Stomach smooth muscle (tissue), 2 donors: Measurements from ENCODE around the gene MDP1.

Source experiments
- H3K27ac ChIP-seq: one replicate; pipeline ENCODE4 v1.7.0; 2013; ENCODE audit warnings: mild to moderate bottlenecking, low read length, inconsistent platforms
- H3K27me3 ChIP-seq, 2 donors: one replicate each; pipeline ENCODE4 v1.7.0; 2013; ENCODE audit warnings: low read length in 2 of 2; ENCODE audit not compliant: insufficient read depth in 2 of 2, control insufficient read depth in 1 of 2
- H3K36me3 ChIP-seq, 2 donors: one replicate each; pipeline ENCODE4 v1.7.0; 2013; ENCODE audit warnings: low read length in 2 of 2; ENCODE audit not compliant: control insufficient read depth in 2 of 2, insufficient read depth in 2 of 2
- H3K4me1 ChIP-seq: one replicate; pipeline ENCODE4 v1.7.0; 2013; ENCODE audit warnings: low read length; ENCODE audit not compliant: control insufficient read depth, insufficient read depth
- H3K4me3 ChIP-seq, 2 donors: one replicate each; pipeline ENCODE4 v1.7.0; 2013; ENCODE audit warnings: low read length in 2 of 2
- H3K9ac ChIP-seq, 2 donors: one replicate each; pipeline ENCODE4 v1.7.0; 2013; ENCODE audit warnings: low read length in 2 of 2, mild to moderate bottlenecking in 1 of 2
- H3K9me3 ChIP-seq, 2 donors: one replicate each; pipeline ENCODE4 v1.7.0; 2013; ENCODE audit warnings: low read length in 2 of 2; ENCODE audit not compliant: control insufficient read depth in 2 of 2
- donor health status: healthy.
- donor health status: Pancreatic carcinoma.

The MDP1 gene

GRCh38 chr14:24177891-24178290 is 38.0 kb downstream of the MDP1 start:
- peaks cover 9% of the 10 kb centered on the region for H3K4me1 ChIP-seq
- no peak overlapping the region for H3K27ac ChIP-seq
- no peak overlapping the region for H3K9ac ChIP-seq
- no peaks in the 10 kb centered on the region for H3K9me3 ChIP-seq
- no peaks in the 10 kb centered on the region for H3K27me3 ChIP-seq
- H3K36me3 ChIP-seq: peaks cover 13 to 27% of the 10 kb centered on the region in 2 donors
- H3K4me3 ChIP-seq: no peak overlapping the region

GRCh38 chr14:24177041-24177825 is 38.6 kb downstream of the MDP1 start:
- H3K36me3 ChIP-seq: peaks cover 10 to 22% of the 10 kb centered on the region in 2 donors
- no peak overlapping the region for H3K9ac ChIP-seq

GRCh38 chr14:24176599-24176998 is 39.3 kb downstream of the MDP1 start:
- Histone ChIP-seq H3K4me3 (no peak overlapping the region), H3K27ac (no peak overlapping the region), H3K9ac (no peak overlapping the region), H3K9me3 (no peaks in the 10 kb centered on the region), H3K27me3 (no peaks in the 10 kb centered on the region), H3K36me3 (peaks cover 6 to 18% of the 10 kb centered on the region in 2 donors), H3K4me1 (peaks cover 18% of the 10 kb centered on the region)

More at GRCh38 chr14:24177041-24177825, 38.6 kb downstream of the MDP1 start:
- Histone ChIP-seq H3K4me3 (no peak overlapping the region), H3K9me3 (no peaks in the 10 kb centered on the region), H3K27ac (no peak overlapping the region), H3K27me3 (no peaks in the 10 kb centered on the region), H3K4me1 (peaks cover 12% of the 10 kb centered on the region)

GRCh38 chr14:24172871-24173281 is 43.0 kb downstream of the MDP1 start:
- peak overlapping the region; percentile 13 to 48 for H3K9ac ChIP-seq
- peak overlapping the region in 1 of 2 donors; percentile 74 for H3K4me3 ChIP-seq
- H3K27ac ChIP-seq: peak overlapping the region; percentile 24
- H3K36me3 ChIP-seq: peaks cover 4 to 12% of the 10 kb centered on the region in 2 donors
- no peaks in the 10 kb centered on the region for H3K27me3 ChIP-seq
- H3K4me1 ChIP-seq: peaks cover 14% of the 10 kb centered on the region
- no peaks in the 10 kb centered on the region for H3K9me3 ChIP-seq

DNA sequence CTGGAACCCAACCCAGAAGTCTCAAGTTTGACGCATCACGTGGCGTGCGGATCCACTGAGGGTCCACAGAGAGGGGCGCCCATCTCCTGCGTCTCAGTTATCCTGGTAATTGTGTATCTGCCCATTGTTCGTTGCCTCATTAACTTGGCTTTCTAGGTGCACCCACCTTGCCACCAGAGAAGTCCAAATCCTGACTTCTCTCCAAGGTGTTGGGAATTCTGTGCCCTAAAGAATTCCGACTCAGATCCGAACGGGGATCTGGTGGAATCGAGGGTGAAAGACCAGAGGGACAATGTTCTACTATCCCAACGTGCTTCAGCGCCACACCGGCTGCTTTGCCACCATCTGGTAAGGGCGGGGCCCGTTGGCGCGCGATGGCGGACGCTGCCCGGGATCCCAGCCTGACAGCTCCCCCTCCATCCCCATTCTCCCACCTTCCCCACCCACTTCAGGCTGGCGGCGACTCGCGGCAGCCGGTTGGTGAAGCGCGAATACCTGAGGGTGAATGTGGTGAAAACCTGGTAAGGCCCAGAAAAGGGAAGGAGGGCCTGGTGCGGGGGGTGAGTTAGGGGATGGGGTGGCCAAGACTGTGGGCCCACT is 43.5 kb downstream of the MDP1 start:
- peak overlapping the region; percentile 58 to 74 for H3K4me3 ChIP-seq

DNA sequence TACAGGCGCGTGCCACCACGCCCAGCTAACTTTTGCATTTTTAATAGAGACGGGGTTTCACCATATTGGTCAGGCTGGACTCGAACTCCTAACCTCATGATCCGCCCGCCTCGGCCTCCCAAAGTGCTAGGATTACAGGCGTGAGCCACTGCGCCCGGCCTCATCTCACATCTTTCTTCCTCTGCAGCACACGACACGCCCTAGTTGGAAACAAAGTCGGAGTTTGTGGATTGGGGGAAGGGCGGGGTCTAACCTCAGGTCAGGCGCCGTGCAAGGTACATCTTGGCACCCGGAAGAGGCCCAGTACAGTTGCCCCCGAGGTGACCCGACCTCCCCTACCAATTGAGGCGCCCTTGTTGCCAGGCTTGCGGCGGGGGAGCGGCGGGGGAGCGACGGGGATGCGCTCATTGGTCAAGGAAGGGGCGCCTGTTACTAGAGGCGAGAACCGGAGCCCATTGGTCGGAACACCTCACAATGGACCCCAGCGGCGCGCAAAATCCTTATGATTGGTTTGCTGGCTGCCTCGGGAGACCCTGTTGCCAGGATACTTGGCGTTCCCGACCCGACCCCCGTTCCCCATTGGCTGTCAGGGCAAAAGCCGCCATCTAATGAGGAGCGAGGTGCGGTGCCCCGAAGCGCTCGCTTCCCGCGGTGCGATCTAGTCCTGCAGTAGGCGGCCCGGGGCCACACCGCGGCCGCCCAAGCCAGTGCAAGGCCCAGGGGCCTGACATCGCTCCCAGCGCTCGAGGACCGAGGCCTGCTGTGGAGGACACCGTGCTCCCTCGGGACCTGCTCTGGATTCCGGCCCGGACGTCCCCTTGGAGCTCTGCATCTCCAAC is 44.2 kb downstream of the MDP1 start, which contains the start of gene REC8:
REC8 (plus strand) TSS at position 659 of the 839 bp plus-strand sequence. CDS start 473 bp downstream, outside the sequence.
- Histone ChIP-seq H3K4me3 (peak within 1 kb of the TSS; percentile 58 to 74), H3K9ac (peak within 1 kb of the TSS; percentile 21 to 48), H3K9me3 (no peaks in the 10 kb centered on the region), H3K4me1 (peaks cover 14% of the 10 kb centered on the region), H3K27me3 (no peaks in the 10 kb centered on the region), H3K36me3 (peaks cover 6 to 16% of the 10 kb centered on the region in 2 donors), H3K27ac (peak within 1 kb of the TSS; percentile 37)

More for the DNA sequence above, 43.5 kb downstream of the MDP1 start:
- H3K4me1 ChIP-seq: peaks cover 14% of the 10 kb centered on the region
- H3K36me3 ChIP-seq: peaks cover 4 to 16% of the 10 kb centered on the region in 2 donors
- peak overlapping the region; percentile 24 for H3K27ac ChIP-seq
- peak overlapping the region; percentile 21 to 48 for H3K9ac ChIP-seq
- no peaks in the 10 kb centered on the region for H3K9me3 ChIP-seq
- no peaks in the 10 kb centered on the region for H3K27me3 ChIP-seq

- no peak overlapping the region for H3K27ac ChIP-seq
- peaks cover 36 to 50% of the 10 kb centered on the region in 2 donors for H3K36me3 ChIP-seq
- H3K9me3 ChIP-seq: no peaks in the 10 kb centered on the region
- peaks cover 17% of the 10 kb centered on the region for H3K4me1 ChIP-seq
- H3K27me3 ChIP-seq: no peaks in the 10 kb centered on the region
- no peak overlapping the region for H3K4me3 ChIP-seq
- H3K9ac ChIP-seq: no peak overlapping the region
Observed at GRCh38 chr14:24167469-24168114, 48.3 kb downstream of the MDP1 start.

DNA sequence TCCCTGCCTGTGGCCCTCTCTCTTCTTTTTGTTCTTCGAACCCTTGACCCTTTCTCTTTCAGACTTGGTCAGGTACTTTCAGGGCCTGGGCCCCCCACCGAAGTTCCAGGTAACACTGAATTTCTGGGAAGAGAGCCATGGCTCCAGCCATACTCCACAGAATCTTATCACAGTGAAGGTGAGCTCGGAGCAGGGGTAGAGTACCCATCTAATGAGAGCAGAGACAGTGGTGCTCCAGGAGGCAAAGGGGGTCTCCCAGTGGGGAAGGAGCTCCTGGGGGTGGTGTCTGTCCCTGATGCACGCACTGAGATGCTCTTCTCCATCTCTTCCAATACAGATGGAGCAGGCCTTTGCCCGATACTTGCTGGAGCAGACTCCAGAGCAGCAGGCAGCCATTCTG is 50.1 kb downstream of the MDP1 start:
- Histone ChIP-seq H3K4me3 (no peak overlapping the region), H3K27ac (no peak overlapping the region), H3K36me3 (peaks cover 36 to 50% of the 10 kb centered on the region in 2 donors), H3K9ac (no peak overlapping the region), H3K9me3 (no peaks in the 10 kb centered on the region), H3K27me3 (no peaks in the 10 kb centered on the region), H3K4me1 (peaks cover 22% of the 10 kb centered on the region)

- Histone ChIP-seq H3K36me3 (peaks cover 45 to 55% of the 10 kb centered on the region in 2 donors), H3K4me3 (no peak overlapping the region), H3K9me3 (no peaks in the 10 kb centered on the region), H3K27ac (no peak overlapping the region), H3K9ac (no peak overlapping the region), H3K27me3 (no peaks in the 10 kb centered on the region), H3K4me1 (peaks cover 26% of the 10 kb centered on the region)
Observed at GRCh38 chr14:24164518-24164991, 51.3 kb downstream of the MDP1 start.
